ENCODE results near the gene NMRK1. TPM values are rescaled to one million over a fixed set of nuclear protein-coding genes. Genes with fewer than 3 reads are reported as not detected.
A peak's percentile ranks its signal among the peaks of the same experiment; 100 is the strongest.

Gene NMRK1
- total RNA-seq, 2 experiments from 2014 or later = 74.2 to 76.7 TPM

GRCh38 chr9:75116306-75116705 lies 28.4 kb upstream of the NMRK1 start:
- H3K4me3 Mint-ChIP-seq = no peak overlapping the region
- peaks cover 63% of the 10 kb centered on the region for H3K36me3 Mint-ChIP-seq (ENCODE audit: low read depth)
- ChIA-PET CTCF (no interaction called here), POLR2A (no interaction called here)
- peaks cover 12% of the 10 kb centered on the region for H3K9me3 Mint-ChIP-seq
- DNase-seq = no peak
- no peak overlapping the region for H3K27ac Mint-ChIP-seq
- H3K4me1 Mint-ChIP-seq = peaks cover 62% of the 10 kb centered on the region
- no peaks in the 10 kb centered on the region for H3K27me3 Mint-ChIP-seq

- H3K27me3 Mint-ChIP-seq = no peaks in the 10 kb centered on the region
Observed at GRCh38 chr9:75112789-75113188, 24.8 kb upstream of the NMRK1 start.

GRCh38 chr9:75111019-75111622 lies 23.2 kb upstream of the NMRK1 start:
- ChIA-PET POLR2A (interaction anchor here (1.0 kb wide), 1 partner anchor 15 kb away, joined by 5 read pairs; no protein-coding TSS in a partner anchor), CTCF (interaction anchor here (1.3 kb wide), 1 partner anchor 19 kb away, joined by 3 read pairs; no protein-coding TSS in a partner anchor)
- Mint-ChIP-seq H3K27me3 (no peaks in the 10 kb centered on the region), H3K9me3 (no peaks in the 10 kb centered on the region), H3K27ac (peak overlapping the region; percentile 56), H3K4me3 (no peak overlapping the region), H3K36me3 (ENCODE audit: low read depth) (peaks cover 49% of the 10 kb centered on the region), H3K4me1 (peaks cover 52% of the 10 kb centered on the region)
- DNase-seq = no peak

More at GRCh38 chr9:75112789-75113188, 24.8 kb upstream of the NMRK1 start:
- DNase-seq = no peak
- POLR2A ChIA-PET = no interaction called here
- CTCF ChIA-PET = no interaction called here
- peaks cover 53% of the 10 kb centered on the region for H3K36me3 Mint-ChIP-seq (ENCODE audit: low read depth)
- H3K4me1 Mint-ChIP-seq = peaks cover 59% of the 10 kb centered on the region
- H3K27ac Mint-ChIP-seq = peak overlapping the region; percentile 57
- no peak overlapping the region for H3K4me3 Mint-ChIP-seq
- H3K9me3 Mint-ChIP-seq = peaks cover 3% of the 10 kb centered on the region

GRCh38 chr9:75109210-75109839 lies 21.4 kb upstream of the NMRK1 start:
- peaks cover 69% of the 10 kb centered on the region for H3K4me1 Mint-ChIP-seq
- ChIA-PET CTCF (interaction anchor here (0.7 kb wide), 1 partner anchor 18 kb away, joined by 3 read pairs; no protein-coding TSS in a partner anchor), POLR2A (interaction anchor here (0.8 kb wide), 2 partner anchors 17 to 22 kb away, joined by 3 to 4 read pairs; no protein-coding TSS in a partner anchor)
- peaks cover 64% of the 10 kb centered on the region for H3K36me3 Mint-ChIP-seq (ENCODE audit: low read depth)
- DNase-seq = no peak
- H3K27ac Mint-ChIP-seq = no peak overlapping the region
- no peaks in the 10 kb centered on the region for H3K9me3 Mint-ChIP-seq
- no peak overlapping the region for H3K4me3 Mint-ChIP-seq
- no peaks in the 10 kb centered on the region for H3K27me3 Mint-ChIP-seq

- ChIA-PET CTCF (interaction anchor here (0.7 kb wide), 1 partner anchor 19 kb away, joined by 3 read pairs; no protein-coding TSS in a partner anchor), POLR2A (interaction anchor here (0.8 kb wide), 2 partner anchors 16 to 22 kb away, joined by 3 to 4 read pairs; no protein-coding TSS in a partner anchor)
- Mint-ChIP-seq H3K27ac (peak overlapping the region; percentile 67), H3K27me3 (no peaks in the 10 kb centered on the region), H3K9me3 (no peaks in the 10 kb centered on the region), H3K4me3 (no peak overlapping the region), H3K4me1 (peaks cover 69% of the 10 kb centered on the region), H3K36me3 (ENCODE audit: low read depth) (peaks cover 58% of the 10 kb centered on the region)
- peak; percentile 29 for DNase-seq
Observed at GRCh38 chr9:75108571-75108970, 20.6 kb upstream of the NMRK1 start.

- no peaks in the 10 kb centered on the region for H3K9me3 Mint-ChIP-seq
- no peaks in the 10 kb centered on the region for H3K27me3 Mint-ChIP-seq
- POLR2A ChIA-PET = interaction anchor here (3.3 kb wide), 1 partner anchor 43 kb away, joined by 9 read pairs; no protein-coding TSS in a partner anchor
- no peak overlapping the region for H3K4me3 Mint-ChIP-seq
- peaks cover 71% of the 10 kb centered on the region for H3K4me1 Mint-ChIP-seq
- CTCF ChIA-PET = interaction anchor here (0.9 kb wide), 1 partner anchor 45 kb away, joined by 3 read pairs; no protein-coding TSS in a partner anchor
- peaks cover 61% of the 10 kb centered on the region for H3K36me3 Mint-ChIP-seq (ENCODE audit: low read depth)
- DNase-seq = no peak
- H3K27ac Mint-ChIP-seq = no peak overlapping the region
Observed at GRCh38 chr9:75106857-75107256, 18.9 kb upstream of the NMRK1 start.

GRCh38 chr9:75105841-75106240 lies 17.9 kb upstream of the NMRK1 start:
- Mint-ChIP-seq H3K27ac (peak overlapping the region; percentile 13), H3K27me3 (no peaks in the 10 kb centered on the region), H3K4me1 (peaks cover 72% of the 10 kb centered on the region), H3K4me3 (no peak overlapping the region), H3K9me3 (no peaks in the 10 kb centered on the region), H3K36me3 (ENCODE audit: low read depth) (peaks cover 66% of the 10 kb centered on the region)
- POLR2A ChIA-PET = interaction anchor here (0.8 to 3.3 kb wide), 5 partner anchors 14 to 46 kb away, joined by 3 to 14 read pairs (median 4); no protein-coding TSS in a partner anchor
- CTCF ChIA-PET = interaction anchor here (0.9 to 1.8 kb wide), 3 partner anchors 46 to 79 kb away, joined by 3 to 6 read pairs (median 3); no protein-coding TSS in a partner anchor
- no peak for DNase-seq

- Mint-ChIP-seq H3K27me3 (no peaks in the 10 kb centered on the region), H3K36me3 (ENCODE audit: low read depth) (peaks cover 62% of the 10 kb centered on the region), H3K4me3 (no peak overlapping the region), H3K9me3 (no peaks in the 10 kb centered on the region), H3K27ac (peak overlapping the region; percentile 31), H3K4me1 (peaks cover 68% of the 10 kb centered on the region)
- POLR2A ChIA-PET = interaction anchor here (0.8 to 3.3 kb wide), 9 partner anchors 10 to 47 kb away, joined by 3 to 14 read pairs (median 4); partner anchors contain the start of genes NMRK1 and OSTF1
- CTCF ChIA-PET = interaction anchor here (1.2 to 2.6 kb wide), 5 partner anchors 13 to 80 kb away, joined by 3 to 17 read pairs (median 4); no protein-coding TSS in a partner anchor
- DNase-seq = no peak
Observed at GRCh38 chr9:75105019-75105540, 17.1 kb upstream of the NMRK1 start.

GRCh38 chr9:75104607-75105006 lies 16.7 kb upstream of the NMRK1 start:
- H3K27ac Mint-ChIP-seq = peak overlapping the region; percentile 11
- ChIA-PET CTCF (interaction anchor here (1.2 to 2.6 kb wide), 4 partner anchors 13 to 81 kb away, joined by 3 to 17 read pairs (median 5); no protein-coding TSS in a partner anchor), POLR2A (interaction anchor here (1.0 to 3.3 kb wide), 7 partner anchors 10 to 46 kb away, joined by 3 to 14 read pairs (median 4); partner anchors contain the start of genes NMRK1 and OSTF1)
- no peak overlapping the region for H3K4me3 Mint-ChIP-seq
- H3K4me1 Mint-ChIP-seq = peaks cover 69% of the 10 kb centered on the region
- H3K27me3 Mint-ChIP-seq = no peaks in the 10 kb centered on the region
- peaks cover 62% of the 10 kb centered on the region for H3K36me3 Mint-ChIP-seq (ENCODE audit: low read depth)
- DNase-seq = no peak
- H3K9me3 Mint-ChIP-seq = no peaks in the 10 kb centered on the region

- no peak for DNase-seq
- H3K9me3 Mint-ChIP-seq = no peaks in the 10 kb centered on the region
- CTCF ChIA-PET = interaction anchor here (1.4 to 2.6 kb wide), 2 partner anchors 10 to 29 kb away, joined by 3 to 17 read pairs; no protein-coding TSS in a partner anchor
- peak overlapping the region; percentile 30 for H3K27ac Mint-ChIP-seq
- POLR2A ChIA-PET = interaction anchor here (0.6 to 2.9 kb wide), 4 partner anchors 10 to 17 kb away, joined by 3 to 10 read pairs (median 8); partner anchors contain the start of genes NMRK1 and OSTF1
- H3K4me1 Mint-ChIP-seq = peaks cover 67% of the 10 kb centered on the region
- no peak overlapping the region for H3K4me3 Mint-ChIP-seq
- peaks cover 64% of the 10 kb centered on the region for H3K36me3 Mint-ChIP-seq (ENCODE audit: low read depth)
- H3K27me3 Mint-ChIP-seq = no peaks in the 10 kb centered on the region
Observed at GRCh38 chr9:75102177-75102790, 14.3 kb upstream of the NMRK1 start.

- ChIA-PET POLR2A (interaction anchor here (1.3 to 2.4 kb wide), 3 partner anchors 9 to 15 kb away, joined by 4 to 9 read pairs (median 8); partner anchors contain the start of genes NMRK1 and OSTF1), CTCF (no interaction called here)
- H3K27me3 Mint-ChIP-seq = no peaks in the 10 kb centered on the region
- peak overlapping the region; percentile 9 for H3K27ac Mint-ChIP-seq
- no peaks in the 10 kb centered on the region for H3K9me3 Mint-ChIP-seq
- no peak for DNase-seq
- H3K4me1 Mint-ChIP-seq = peaks cover 75% of the 10 kb centered on the region
- peaks cover 70% of the 10 kb centered on the region for H3K36me3 Mint-ChIP-seq (ENCODE audit: low read depth)
- H3K4me3 Mint-ChIP-seq = no peak overlapping the region
Observed at GRCh38 chr9:75101004-75101588, 13.1 kb upstream of the NMRK1 start.

- Mint-ChIP-seq H3K27ac (no peak overlapping the region), H3K27me3 (no peaks in the 10 kb centered on the region), H3K4me3 (no peak overlapping the region), H3K4me1 (peaks cover 72% of the 10 kb centered on the region), H3K9me3 (no peaks in the 10 kb centered on the region), H3K36me3 (ENCODE audit: low read depth) (peaks cover 66% of the 10 kb centered on the region)
- ChIA-PET CTCF (no interaction called here), POLR2A (interaction anchor here (1.4 to 1.6 kb wide), 2 partner anchors 9 to 11 kb away, joined by 3 to 5 read pairs; partner anchors contain the start of genes NMRK1 and OSTF1)
- DNase-seq = no peak
Observed at GRCh38 chr9:75096796-75097195, 8.8 kb upstream of the NMRK1 start.
